DOHH2 (cell line): ENCODE measurements around the gene GSX2.

ENCODE experiments used
- CTCF ChIP-seq: fragments of 200-600 bp; sonication (generic); IDR thresholded peaks from one replicate; pipeline ENCODE4 v1.5.1; 2014; ENCODE audit warnings: antibody characterized with exemption, mild to moderate bottlenecking, low read depth, low read length; ENCODE audit not compliant: poor library complexity, severe bottlenecking
- EZH2phosphoT487 ChIP-seq: fragments of 200-600 bp; sonication (generic); IDR thresholded peaks from 2 replicates; pipeline ENCODE4 v1.6.1; 2017; ENCODE audit warnings: borderline replicate concordance, mild to moderate bottlenecking, antibody characterized with exemption, low read length, moderate library complexity, mixed read lengths

GRCh38 chr4:54109241-54110018, 9.5 kb downstream of the GSX2 start:
- TF ChIP-seq CTCF (no peak), EZH2phosphoT487 (no peak)
